ENCODE measurements around the gene CIRBP. TPM values are rescaled to one million over a fixed set of nuclear protein-coding genes. Genes with fewer than 3 reads are reported as not detected.

The CIRBP gene
- total and polyA plus RNA-seq, 2 of the 13 experiments (the other 11 are each of a cell fraction or from before 2014, with no cell fraction given), result 133 to 140 TPM

DNA sequence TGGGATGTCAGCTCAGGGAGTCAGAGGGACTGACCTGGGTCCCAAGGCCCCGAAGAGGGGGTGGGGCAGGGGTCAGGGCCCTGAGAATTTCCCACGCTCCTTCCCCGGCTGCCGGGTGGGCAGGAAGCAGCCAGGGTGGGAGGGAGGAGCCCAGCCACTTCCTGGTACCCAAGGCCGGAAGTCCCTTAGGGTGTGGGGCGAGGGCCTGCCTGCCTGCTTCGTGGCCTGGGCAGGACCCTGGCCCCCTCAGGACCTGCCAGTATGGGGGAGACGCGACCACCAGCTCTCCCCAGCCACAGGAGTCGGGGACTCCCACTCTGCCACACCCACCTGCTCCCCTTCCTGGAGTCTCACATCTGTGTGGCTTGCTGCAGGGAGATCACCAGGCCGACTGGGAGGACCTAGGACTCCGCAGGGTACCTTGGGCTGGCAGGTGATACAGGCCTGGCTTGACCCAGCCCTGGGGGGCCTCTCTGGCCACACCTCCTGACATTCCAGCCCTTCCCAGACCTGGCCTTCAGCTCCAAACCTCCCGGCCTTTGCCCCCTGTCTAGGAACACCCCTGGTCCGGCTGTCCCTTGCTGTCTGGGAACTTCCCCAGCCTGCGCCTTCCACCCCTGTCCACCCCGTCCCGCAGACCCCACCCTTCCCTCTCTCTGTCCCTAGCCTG lies 9.8 kb upstream of the CIRBP start (continued):
- TF ChIP-seq, protein P1, sequence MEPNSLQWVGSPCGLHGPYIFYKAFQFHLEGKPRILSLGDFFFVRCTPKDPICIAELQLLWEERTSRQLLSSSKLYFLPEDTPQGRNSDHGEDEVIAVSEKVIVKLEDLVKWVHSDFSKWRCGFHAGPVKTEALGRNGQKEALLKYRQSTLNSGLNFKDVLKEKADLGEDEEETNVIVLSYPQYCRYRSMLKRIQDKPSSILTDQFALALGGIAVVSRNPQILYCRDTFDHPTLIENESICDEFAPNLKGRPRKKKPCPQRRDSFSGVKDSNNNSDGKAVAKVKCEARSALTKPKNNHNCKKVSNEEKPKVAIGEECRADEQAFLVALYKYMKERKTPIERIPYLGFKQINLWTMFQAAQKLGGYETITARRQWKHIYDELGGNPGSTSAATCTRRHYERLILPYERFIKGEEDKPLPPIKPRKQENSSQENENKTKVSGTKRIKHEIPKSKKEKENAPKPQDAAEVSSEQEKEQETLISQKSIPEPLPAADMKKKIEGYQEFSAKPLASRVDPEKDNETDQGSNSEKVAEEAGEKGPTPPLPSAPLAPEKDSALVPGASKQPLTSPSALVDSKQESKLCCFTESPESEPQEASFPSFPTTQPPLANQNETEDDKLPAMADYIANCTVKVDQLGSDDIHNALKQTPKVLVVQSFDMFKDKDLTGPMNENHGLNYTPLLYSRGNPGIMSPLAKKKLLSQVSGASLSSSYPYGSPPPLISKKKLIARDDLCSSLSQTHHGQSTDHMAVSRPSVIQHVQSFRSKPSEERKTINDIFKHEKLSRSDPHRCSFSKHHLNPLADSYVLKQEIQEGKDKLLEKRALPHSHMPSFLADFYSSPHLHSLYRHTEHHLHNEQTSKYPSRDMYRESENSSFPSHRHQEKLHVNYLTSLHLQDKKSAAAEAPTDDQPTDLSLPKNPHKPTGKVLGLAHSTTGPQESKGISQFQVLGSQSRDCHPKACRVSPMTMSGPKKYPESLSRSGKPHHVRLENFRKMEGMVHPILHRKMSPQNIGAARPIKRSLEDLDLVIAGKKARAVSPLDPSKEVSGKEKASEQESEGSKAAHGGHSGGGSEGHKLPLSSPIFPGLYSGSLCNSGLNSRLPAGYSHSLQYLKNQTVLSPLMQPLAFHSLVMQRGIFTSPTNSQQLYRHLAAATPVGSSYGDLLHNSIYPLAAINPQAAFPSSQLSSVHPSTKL (CRISPR knock-in tag; IDR thresholded peaks at IDR 0.05), result peak; percentile 60; the same call in 1 of the 2 replicates
- TF ChIP-seq SSRP1 (CRISPR knock-in tag; IDR thresholded peaks at IDR 0.05) (peak; percentile 96; the same call in 1 of the 2 replicates), PPARG (CRISPR knock-in tag; conservative IDR thresholded peaks at IDR 0.05) (peak; percentile 55; the same call in 1 of the 2 replicates), HCFC1 (IDR thresholded peaks at IDR 0.05; ENCODE audit: low read depth, low read length) (no peak), ZEB1 (IDR thresholded peaks at IDR 0.05; ENCODE audit: insufficient replicate concordance, low read depth) (peak; percentile 90), ZNF430 (CRISPR knock-in tag; IDR thresholded peaks at IDR 0.05) (peak; percentile 82), NCOR1 (IDR thresholded peaks at IDR 0.05; ENCODE audit: borderline replicate concordance, low read length) (no peak; the same call in none of the 2 replicates), ZNF234 (CRISPR knock-in tag; conservative IDR thresholded peaks at IDR 0.05) (0 out of 2 replicates have a peak, but pooled peaks have one; percentile 22), FOSL1 (CRISPR knock-in tag; IDR thresholded peaks at IDR 0.05; ENCODE audit: borderline replicate concordance) (0 out of 2 replicates have a peak, but pooled peaks have one; percentile 11), NFE2L2 (IDR thresholded peaks at IDR 0.05; ENCODE audit: low read length) (no peak), ZNF556 (CRISPR knock-in tag; IDR thresholded peaks at IDR 0.05; ENCODE audit: borderline replicate concordance) (0 out of 2 replicates have a peak, but pooled peaks have one; percentile 51), ZNF34 (CRISPR knock-in tag; IDR thresholded peaks at IDR 0.05; ENCODE audit: borderline replicate concordance) (0 out of 2 replicates have a peak, but pooled peaks have one; percentile 26), ZNF770 (CRISPR knock-in tag; IDR thresholded peaks at IDR 0.05) (peak; percentile 74), ASH2L (IDR thresholded peaks at IDR 0.05; ENCODE audit: insufficient read length, low read depth, low read length) (peak; percentile 83), JUND (CRISPR knock-in tag; IDR thresholded peaks at IDR 0.05) (no peak)
- TF ChIP-seq, protein P2, sequence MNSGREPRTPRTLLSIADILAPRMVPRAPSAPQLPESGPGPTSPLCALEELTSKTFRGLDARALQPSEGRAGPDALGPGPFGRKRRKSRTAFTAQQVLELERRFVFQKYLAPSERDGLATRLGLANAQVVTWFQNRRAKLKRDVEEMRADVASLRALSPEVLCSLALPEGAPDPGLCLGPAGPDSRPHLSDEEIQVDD (CRISPR knock-in tag; IDR thresholded peaks at IDR 0.05; ENCODE audit: borderline replicate concordance), result 0 out of 2 replicates have a peak, but pooled peaks have one; percentile 19
- TF ChIP-seq, protein P3, sequence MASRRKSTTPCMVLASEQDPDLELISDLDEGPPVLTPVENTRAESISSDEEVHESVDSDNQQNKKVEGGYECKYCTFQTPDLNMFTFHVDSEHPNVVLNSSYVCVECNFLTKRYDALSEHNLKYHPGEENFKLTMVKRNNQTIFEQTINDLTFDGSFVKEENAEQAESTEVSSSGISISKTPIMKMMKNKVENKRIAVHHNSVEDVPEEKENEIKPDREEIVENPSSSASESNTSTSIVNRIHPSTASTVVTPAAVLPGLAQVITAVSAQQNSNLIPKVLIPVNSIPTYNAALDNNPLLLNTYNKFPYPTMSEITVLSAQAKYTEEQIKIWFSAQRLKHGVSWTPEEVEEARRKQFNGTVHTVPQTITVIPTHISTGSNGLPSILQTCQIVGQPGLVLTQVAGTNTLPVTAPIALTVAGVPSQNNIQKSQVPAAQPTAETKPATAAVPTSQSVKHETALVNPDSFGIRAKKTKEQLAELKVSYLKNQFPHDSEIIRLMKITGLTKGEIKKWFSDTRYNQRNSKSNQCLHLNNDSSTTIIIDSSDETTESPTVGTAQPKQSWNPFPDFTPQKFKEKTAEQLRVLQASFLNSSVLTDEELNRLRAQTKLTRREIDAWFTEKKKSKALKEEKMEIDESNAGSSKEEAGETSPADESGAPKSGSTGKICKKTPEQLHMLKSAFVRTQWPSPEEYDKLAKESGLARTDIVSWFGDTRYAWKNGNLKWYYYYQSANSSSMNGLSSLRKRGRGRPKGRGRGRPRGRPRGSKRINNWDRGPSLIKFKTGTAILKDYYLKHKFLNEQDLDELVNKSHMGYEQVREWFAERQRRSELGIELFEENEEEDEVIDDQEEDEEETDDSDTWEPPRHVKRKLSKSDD (CRISPR knock-in tag; IDR thresholded peaks at IDR 0.05; ENCODE audit: low read depth), result peak; percentile 86

Measured in HepG2 (cell line).